ENCODE measurements around the gene SGSM2. TPM values are rescaled to one million over a fixed set of nuclear protein-coding genes. Genes with fewer than 3 reads are reported as not detected.
"Not testable (repeated sequence)": the region's sequence is repeated elsewhere in the genome, so short reads cannot be mapped to it uniquely, and the experiment has no call there.

SGSM2 gene
- total RNA-seq, 2 donors from 2014 or later, result 26.7 to 27.6 TPM

DNA sequence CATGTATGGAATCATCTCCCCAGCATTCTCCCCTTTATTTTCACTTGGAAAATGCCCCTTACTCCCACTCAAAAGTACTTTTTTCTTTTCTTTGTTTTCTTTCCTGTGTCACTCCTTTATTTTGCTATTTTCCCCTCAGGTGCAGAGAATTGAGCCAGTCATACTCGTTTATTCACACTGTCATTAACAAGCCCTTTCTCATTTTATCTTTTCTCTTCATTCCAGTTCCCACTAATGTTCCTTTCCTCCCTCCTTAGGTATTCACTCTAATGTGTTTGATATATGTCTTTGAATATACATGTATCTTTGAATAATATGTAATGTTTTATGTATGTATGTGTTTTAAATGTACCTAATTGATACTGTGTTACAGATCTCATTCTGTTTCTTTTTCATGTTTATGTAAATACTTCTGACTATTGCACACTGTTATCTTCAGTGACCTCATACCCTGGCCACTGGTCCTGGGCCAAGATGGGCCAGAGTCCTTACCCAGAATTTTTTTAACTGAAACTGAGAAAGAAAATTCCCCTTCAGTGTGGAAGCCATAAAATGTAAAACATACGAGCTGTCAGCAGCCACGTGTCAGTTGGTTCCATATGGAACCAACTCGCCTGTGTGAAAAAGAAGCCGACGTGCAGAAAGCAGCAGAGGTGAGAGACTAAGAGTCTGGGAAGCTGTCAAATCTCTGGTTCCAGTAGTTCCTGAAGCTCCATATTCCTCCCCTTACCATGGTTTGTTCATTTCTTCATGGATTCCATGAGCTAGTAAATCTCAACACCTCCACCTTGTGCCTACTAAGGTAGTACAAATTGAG lies 27.8 kb upstream of the SGSM2 start:
- H3K4me1 ChIP-seq, result no peaks in the 10 kb centered on the region
- TF ChIP-seq, protein P1, sequence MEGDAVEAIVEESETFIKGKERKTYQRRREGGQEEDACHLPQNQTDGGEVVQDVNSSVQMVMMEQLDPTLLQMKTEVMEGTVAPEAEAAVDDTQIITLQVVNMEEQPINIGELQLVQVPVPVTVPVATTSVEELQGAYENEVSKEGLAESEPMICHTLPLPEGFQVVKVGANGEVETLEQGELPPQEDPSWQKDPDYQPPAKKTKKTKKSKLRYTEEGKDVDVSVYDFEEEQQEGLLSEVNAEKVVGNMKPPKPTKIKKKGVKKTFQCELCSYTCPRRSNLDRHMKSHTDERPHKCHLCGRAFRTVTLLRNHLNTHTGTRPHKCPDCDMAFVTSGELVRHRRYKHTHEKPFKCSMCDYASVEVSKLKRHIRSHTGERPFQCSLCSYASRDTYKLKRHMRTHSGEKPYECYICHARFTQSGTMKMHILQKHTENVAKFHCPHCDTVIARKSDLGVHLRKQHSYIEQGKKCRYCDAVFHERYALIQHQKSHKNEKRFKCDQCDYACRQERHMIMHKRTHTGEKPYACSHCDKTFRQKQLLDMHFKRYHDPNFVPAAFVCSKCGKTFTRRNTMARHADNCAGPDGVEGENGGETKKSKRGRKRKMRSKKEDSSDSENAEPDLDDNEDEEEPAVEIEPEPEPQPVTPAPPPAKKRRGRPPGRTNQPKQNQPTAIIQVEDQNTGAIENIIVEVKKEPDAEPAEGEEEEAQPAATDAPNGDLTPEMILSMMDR (IDR thresholded peaks at IDR 0.05), result no peak
- intact Hi-C loops (cut with DNase I), result no loop called here
- H3K27me3 ChIP-seq, result no peaks in the 10 kb centered on the region
- no peak for DNase-seq
- no peaks in the 10 kb centered on the region for H3K36me3 ChIP-seq
- H3K4me3 ChIP-seq, result no peak overlapping the region
- H3K27ac ChIP-seq, result no peak overlapping the region
- no peaks in the 10 kb centered on the region for H3K9me3 ChIP-seq
- no peak overlapping the region for H3K9ac ChIP-seq (ENCODE audit: low read depth in 2 of 2, low read length in 2 of 2)

DNA sequence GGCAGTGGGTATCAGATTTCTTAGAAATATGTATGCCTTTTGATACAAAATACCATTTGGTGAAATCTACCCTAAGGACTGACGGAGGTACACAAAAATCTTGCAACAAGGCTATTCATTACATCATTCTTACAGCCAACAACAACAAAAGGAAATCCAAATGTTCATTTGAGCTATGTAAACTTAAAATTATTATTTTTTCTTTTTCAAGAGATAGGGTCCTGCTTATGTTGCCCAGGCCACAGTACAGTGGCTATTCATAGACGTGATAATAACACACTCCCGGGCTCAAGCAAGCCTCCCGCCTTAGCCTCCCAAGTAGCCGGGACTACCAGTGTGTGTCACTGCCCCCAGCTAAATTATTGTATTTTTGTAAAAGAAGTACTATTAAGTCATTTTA lies 24.6 kb upstream of the SGSM2 start:
- no peaks in the 10 kb centered on the region for H3K27me3 ChIP-seq
- DNase-seq, result no peak
- H3K9me3 ChIP-seq, result no peaks in the 10 kb centered on the region
- H3K9ac ChIP-seq (ENCODE audit: low read depth in 2 of 2, low read length in 2 of 2), result no peak overlapping the region
- no peak overlapping the region for H3K27ac ChIP-seq
- no peaks in the 10 kb centered on the region for H3K4me1 ChIP-seq
- H3K36me3 ChIP-seq, result no peaks in the 10 kb centered on the region
- intact Hi-C loops (cut with DNase I), result no loop called here
- TF ChIP-seq, protein P1 (IDR thresholded peaks at IDR 0.05), result no peak
- no peak overlapping the region for H3K4me3 ChIP-seq

- H3K27ac ChIP-seq, result not testable (repeated sequence)
Observed at GRCh38 chr17:2316916-2317205, 20.4 kb upstream of the SGSM2 start.

DNA sequence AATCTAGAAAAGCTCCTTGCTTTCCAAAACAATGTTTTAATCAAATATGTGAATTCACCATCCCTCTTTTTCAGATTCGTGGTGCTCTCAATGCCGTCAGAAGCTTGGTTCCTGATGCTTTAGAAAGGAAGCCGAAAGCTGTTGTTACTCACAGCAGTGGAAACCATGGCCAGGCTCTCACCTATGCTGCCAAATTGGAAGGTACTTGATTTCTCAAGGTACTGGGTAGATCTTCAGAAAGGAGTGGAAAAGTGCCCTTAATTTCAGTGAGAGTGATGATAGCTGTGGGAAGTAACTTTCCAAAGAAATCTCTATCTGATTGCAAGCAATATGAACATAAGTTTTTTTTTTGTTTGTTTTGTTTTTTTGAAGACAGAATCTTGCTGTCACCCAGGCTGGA lies 19.5 kb upstream of the SGSM2 start:
- Histone ChIP-seq H3K27ac (no peak overlapping the region), H3K9ac (ENCODE audit: low read depth in 2 of 2, low read length in 2 of 2) (no peak overlapping the region), H3K4me3 (no peak overlapping the region), H3K36me3 (no peaks in the 10 kb centered on the region), H3K4me1 (no peaks in the 10 kb centered on the region), H3K27me3 (no peaks in the 10 kb centered on the region), H3K9me3 (no peaks in the 10 kb centered on the region)
- TF ChIP-seq, protein P1 (IDR thresholded peaks at IDR 0.05), result no peak
- no peak for DNase-seq
- intact Hi-C loops (cut with DNase I), result no loop called here

More at GRCh38 chr17:2316916-2317205, 20.4 kb upstream of the SGSM2 start:
- H3K9me3 ChIP-seq; H3K36me3 ChIP-seq; H3K27me3 ChIP-seq; H3K4me3 ChIP-seq; H3K4me1 ChIP-seq; H3K9ac ChIP-seq (ENCODE audit: low read depth in 2 of 2, low read length in 2 of 2); intact Hi-C loops (cut with DNase I); DNase-seq: not testable (repeated sequence)

GRCh38 chr17:2319051-2319450 lies 18.2 kb upstream of the SGSM2 start:
- H3K9ac ChIP-seq (ENCODE audit: low read depth in 2 of 2, low read length in 2 of 2), result no peak overlapping the region

GRCh38 chr17:2321399-2321798 lies 15.9 kb upstream of the SGSM2 start:
- Histone ChIP-seq H3K9me3 (no peaks in the 10 kb centered on the region), H3K36me3 (peaks cover 12% of the 10 kb centered on the region), H3K9ac (ENCODE audit: low read depth in 2 of 2, low read length in 2 of 2) (no peak overlapping the region), H3K27ac (no peak overlapping the region), H3K4me1 (no peaks in the 10 kb centered on the region), H3K27me3 (no peaks in the 10 kb centered on the region), H3K4me3 (no peak overlapping the region)
- intact Hi-C loops (cut with DNase I), result no loop called here
- TF ChIP-seq, protein P1 (IDR thresholded peaks at IDR 0.05), result no peak
- DNase-seq, result no peak

More at GRCh38 chr17:2319051-2319450, 18.2 kb upstream of the SGSM2 start:
- H3K27me3 ChIP-seq, result no peaks in the 10 kb centered on the region
- H3K4me3 ChIP-seq, result no peak overlapping the region
- no peaks in the 10 kb centered on the region for H3K4me1 ChIP-seq
- intact Hi-C loops (cut with DNase I), result no loop called here
- H3K36me3 ChIP-seq, result peaks cover 3% of the 10 kb centered on the region
- no peaks in the 10 kb centered on the region for H3K9me3 ChIP-seq
- TF ChIP-seq, protein P1 (IDR thresholded peaks at IDR 0.05), result no peak
- H3K27ac ChIP-seq, result no peak overlapping the region
- no peak for DNase-seq
